Esophagus mucosa (tissue), 1 donor: Measurements from ENCODE around the gene TK2. TPM values are rescaled to one million over a fixed set of nuclear protein-coding genes. Genes with fewer than 3 reads are reported as not detected.
A peak's percentile ranks its signal among the peaks of the same experiment; 100 is the strongest.
"Not testable (repeated sequence)": the region's sequence is repeated elsewhere in the genome, so short reads cannot be mapped to it uniquely, and the experiment has no call there.

Experiments used
- ATAC-seq: fragments of 200-7000 bp; cut with Tn5 transposase; one replicate; pipeline ENCODE4 v1.9.1; 2020
- total RNA-seq: library from RNA; stranded (reverse); gene quantifications from one replicate; pipeline ENCODE4 v1.2.4, GENCODE V29; 2023
- donor health status: DM: yes; HTN: yes; CAD: no.

Gene TK2
- total RNA-seq, 1 donor from 2014 or later, result 8.5 TPM

GRCh38 chr16:66572356-66572755, 22.4 kb upstream of the TK2 start:
- no peak for ATAC-seq

GRCh38 chr16:66569827-66570405, 20.0 kb upstream of the TK2 start:
- ATAC-seq, result peak; percentile 37

- ATAC-seq, result no peak
Measured at GRCh38 chr16:66569131-66569530, 19.2 kb upstream of the TK2 start.

DNA sequence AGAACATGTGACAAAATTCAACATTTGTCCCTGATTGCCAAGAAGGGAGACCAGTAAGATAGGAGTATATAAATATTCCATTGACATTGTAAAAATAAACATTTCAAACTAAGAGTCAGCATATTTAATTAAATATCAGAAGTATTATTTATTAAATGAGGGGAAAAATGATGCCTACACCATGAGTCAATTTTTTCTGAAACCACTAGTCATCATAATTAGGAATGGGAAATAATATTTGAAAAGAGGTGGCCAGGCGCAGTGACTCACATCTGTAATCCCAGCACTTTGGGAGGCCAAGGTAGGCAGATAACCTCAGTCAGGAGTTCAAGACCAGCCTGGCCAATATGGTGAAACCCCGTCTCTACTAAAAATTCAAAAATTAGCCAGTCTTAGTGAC, 18.4 kb upstream of the TK2 start:
- ATAC-seq, result no peak

- ATAC-seq, result not testable (repeated sequence)
Measured at GRCh38 chr16:66567270-66567669, 17.3 kb upstream of the TK2 start.

DNA sequence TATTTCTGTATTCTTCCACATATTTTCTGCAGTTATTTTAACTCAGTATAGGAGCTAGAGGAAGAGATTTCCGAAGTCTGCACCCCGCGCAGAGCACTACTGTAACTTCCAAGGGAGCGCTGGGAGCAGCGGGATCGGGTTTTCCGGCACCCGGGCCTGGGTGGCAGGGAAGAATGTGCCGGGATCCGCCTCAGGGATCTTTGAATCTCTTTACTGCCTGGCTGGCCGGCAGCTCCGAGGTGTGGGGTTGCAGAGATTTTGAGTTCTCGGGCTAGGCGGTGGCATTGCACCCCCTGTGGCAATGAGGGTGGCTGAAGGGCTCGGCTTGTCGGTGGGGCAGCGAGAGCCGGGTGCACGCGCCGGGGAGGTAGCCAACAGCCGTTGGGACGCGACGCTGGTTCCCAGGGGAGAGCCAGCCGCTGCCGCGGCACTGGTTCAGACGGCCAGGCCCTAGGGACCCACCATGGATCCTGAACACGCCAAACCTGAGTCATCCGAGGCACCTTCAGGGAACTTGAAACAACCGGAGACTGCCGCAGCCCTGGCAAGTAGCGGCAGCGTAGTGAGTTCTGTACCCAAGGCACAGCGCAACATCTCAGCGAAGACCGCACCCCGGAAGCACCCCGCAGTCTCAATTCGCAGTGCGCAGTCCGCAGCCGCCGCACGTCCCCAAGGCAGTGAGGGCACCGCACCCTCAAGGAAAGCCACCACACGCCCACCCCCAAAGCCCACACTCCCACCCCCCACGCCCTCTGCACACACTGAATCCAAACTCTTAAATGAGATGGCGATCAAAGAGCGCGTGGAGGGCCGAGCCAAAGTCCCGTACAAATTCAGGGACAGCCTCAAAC, 16.4 kb upstream of the TK2 start, which contains the start of gene CMTM1:
Gene CMTM1 (plus strand): TSS at position 389 of the 851 bp plus-strand sequence. CDS start 75 bp downstream, at position 464.
- ATAC-seq, result peak; percentile 13

- ATAC-seq, result no peak
Measured at GRCh38 chr16:66563574-66564334, 13.8 kb upstream of the TK2 start.

GRCh38 chr16:66562986-66563385, 13.1 kb upstream of the TK2 start:
- ATAC-seq, result no peak

DNA sequence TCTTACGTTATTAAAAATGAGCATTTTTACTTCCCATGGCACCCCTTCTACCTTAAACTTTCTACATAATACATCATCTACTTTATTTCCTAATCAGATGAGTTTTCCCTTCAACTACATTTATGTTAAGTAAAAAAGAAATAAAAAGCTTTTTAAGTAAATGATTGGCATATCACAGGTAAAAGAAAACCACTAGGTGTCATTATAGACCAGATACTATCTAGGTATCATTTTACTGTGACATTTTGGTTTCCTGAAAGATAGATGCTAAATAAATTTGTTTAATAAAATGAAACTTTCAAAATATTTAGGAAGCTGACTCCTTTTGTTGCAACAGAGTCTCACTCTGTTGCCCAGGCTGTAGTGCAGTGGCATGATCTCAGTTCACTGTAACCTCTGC, 12.5 kb upstream of the TK2 start:
- ATAC-seq, result no peak

GRCh38 chr16:66561381-66562080, 11.6 kb upstream of the TK2 start:
- ATAC-seq, result no peak

DNA sequence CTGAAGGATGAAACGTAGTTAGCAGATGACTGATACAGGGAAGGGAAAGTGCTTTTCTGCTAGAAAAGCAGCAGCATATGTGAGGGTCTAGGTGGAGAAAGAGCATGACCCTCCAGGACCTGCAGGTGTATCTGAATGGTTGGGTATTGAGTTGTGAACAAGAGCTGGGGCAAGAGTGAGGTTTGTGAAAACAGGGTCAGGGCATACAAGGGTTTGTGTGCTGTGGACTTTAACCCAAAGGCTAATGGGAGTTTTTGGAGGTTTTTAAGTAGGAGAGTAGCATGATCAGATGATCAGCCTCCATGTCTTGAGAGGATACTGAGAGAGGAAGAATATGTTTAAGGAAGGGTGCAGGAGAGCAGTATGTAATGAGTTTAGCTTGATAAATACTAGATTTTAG, 10.2 kb upstream of the TK2 start:
- no peak for ATAC-seq

DNA sequence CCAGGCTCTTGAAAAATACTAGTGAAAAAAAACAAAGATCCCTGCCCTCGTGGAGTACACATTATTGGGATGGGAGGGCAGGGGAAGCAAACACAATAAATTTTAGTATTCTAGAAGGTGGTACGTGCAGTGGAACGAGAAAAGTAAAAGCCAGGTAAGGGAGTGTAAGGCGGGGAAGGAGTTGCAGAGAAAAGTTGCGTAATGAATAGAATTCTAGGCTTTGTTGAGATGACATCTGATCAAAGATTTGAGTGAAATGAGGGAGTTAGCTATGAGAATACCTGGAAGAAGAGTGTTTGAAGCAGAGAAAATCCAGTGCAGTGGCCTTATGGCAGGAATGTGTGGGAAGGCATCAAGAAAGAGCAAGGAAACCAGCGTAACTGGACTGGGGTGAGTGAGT, 4.6 kb upstream of the TK2 start:
- no peak for ATAC-seq

- no peak for ATAC-seq
Measured at GRCh38 chr16:66554021-66554420, 4.1 kb upstream of the TK2 start.

GRCh38 chr16:66553223-66553622, 3.3 kb upstream of the TK2 start:
- no peak for ATAC-seq

DNA sequence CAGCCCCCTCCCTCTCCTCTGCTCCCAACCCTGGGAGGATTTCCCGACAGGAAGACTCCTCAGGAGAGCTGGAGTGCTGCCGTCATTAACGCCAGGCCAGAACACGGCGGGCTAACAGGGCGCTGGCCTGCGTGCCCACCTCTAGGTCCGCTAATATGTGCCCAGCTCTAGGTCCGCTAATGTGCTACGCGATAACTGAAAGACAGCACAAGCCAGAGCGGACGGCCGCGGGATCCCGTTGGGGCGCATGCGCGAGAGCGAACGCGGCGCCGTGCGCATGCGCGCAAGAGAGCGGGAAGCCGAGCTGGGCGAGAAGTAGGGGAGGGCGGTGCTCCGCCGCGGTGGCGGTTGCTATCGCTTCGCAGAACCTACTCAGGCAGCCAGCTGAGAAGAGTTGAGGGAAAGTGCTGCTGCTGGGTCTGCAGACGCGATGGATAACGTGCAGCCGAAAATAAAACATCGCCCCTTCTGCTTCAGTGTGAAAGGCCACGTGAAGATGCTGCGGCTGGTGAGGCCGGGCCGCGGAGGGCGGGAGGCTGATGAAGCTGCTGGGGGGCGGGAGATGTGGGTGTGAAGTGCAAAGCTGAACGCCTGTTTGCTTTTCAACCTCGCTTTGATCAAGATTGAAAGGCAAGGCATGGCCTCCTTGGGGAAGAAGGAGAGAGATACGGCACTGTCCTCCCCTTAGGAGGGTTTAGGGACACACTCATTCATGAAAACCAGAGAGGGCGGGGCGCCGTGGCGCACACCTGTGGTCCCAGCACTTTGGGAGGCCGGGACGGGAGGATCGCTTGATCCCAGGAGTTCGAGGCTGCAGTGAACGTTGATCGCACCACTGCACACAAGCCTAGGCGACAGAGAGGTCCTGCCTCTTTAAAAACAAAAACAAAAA, 2.6 kb upstream of the TK2 start, which contains the start of gene CKLF:
Gene CKLF (plus strand): TSS at position 291 of the 892 bp plus-strand sequence. CDS start 140 bp downstream, at position 431.
- ATAC-seq, result peak; percentile 85

GRCh38 chr16:66551788-66552285, 1.9 kb upstream of the TK2 start:
- no peak for ATAC-seq

DNA sequence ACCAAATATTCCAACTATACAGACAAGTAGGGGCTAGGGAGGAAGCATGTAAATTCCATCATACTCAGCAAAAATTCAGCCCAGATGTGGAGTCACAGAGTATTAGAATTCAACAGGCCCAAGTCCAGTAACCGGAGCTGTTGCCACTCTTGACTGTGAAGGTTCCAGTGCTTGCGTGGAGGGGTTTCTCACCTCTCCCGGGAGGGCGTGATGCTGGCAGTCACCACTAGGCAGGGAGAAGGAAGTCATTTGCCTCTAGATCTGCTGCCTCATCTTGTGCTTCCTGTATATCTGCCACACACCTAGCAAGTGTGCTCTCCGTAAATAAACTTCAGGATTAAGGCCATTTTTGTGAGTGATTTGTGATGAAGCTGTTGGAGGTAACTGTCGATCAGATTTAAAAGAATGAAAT, 1.4 kb upstream of the TK2 start:
- ATAC-seq, result peak; percentile 31

GRCh38 chr16:66548868-66549267, 1.1 kb downstream of the TK2 start:
- ATAC-seq, result no peak

DNA sequence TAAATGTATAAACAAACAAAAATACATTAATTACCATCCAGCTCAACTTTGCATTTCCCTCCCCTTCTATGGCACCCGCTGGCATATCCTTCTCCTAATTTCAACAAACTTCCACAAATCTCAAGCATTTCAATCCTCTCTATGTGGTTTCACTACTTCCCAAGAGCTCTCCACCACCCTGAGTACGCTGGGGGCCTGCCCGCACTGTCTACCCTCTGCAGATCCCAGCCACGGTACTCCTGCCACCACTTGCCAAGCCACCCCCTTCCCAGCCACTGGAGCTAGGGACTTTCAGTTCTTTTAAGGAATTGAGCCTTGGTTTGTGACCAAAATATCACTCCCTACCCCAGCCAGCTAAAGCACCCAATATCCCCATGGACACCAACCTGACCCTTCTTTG, 1.9 kb downstream of the TK2 start:
- no peak for ATAC-seq

DNA sequence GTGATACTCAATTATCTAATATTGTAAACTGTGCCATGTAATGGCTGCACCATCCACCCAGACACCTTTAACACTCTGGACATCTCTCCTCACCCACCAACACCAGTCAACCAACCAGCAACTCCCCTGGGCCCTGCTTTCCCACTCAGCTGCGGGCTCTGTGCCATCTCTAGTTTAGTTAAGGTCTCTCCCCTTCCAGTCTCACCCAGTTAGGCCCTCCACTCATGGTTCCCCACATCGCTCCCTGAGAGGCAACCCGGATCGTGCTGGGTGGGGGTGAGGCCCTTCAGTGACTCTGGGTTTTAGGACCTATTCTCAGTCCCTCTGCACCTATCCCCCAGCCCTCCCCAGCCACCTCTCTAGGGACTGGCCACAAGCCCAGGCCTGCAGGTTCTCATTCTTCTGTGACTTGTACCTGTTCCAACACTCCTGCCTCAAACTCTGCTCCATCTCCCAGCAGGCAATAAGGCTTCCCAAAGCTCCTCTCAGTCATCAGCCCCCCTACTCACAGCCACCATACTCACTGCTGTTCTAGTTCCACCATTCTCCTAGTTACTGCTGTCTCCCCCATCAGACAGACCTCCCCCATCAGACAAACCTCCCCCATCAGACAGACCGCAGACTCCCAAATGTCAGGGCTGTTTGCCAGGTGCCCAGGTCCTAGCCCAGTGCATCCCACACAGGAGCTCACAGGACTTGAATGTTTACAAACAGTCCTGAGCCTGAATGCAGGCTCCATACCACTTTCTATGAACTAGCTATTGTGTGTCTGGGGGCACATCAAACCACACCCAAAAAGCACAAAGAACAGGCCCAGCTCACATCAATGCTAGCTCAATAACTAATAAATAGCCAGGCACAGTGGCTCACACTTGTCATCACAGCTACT, 2.6 kb downstream of the TK2 start:
- ATAC-seq, result no peak
